ENCODE data around the gene SCT.

GRCh38 chr11:643849-644738 lies 17.1 kb upstream of the SCT start:
- TF ChIP-seq CTCF (IDR thresholded peaks at IDR 0.05), result no peak
- TF ChIP-seq POLR2A (IDR thresholded peaks at IDR 0.05), result no peak
